Fibroblast of lung (primary cell): ENCODE results near the gene C1orf94. TPM values are rescaled to one million over a fixed set of nuclear protein-coding genes. Genes with fewer than 3 reads are reported as not detected.

Experiments
- DNase-seq, 2 donors: peaks; one replicate each; pipeline versions ENCODE4 v3.0.0 to v3.0.0-alpha.2; 2010; ENCODE audit warnings: low read depth in 2 of 2
- H2AFZ ChIP-seq: 2 replicates; pipeline ENCODE4 v1.5.1; 2012; ENCODE audit warnings: low read length, control low read depth, inconsistent platforms
- H3K27ac ChIP-seq: 2 replicates; pipeline ENCODE4 v1.5.1; 2011; ENCODE audit warnings: low read length, control low read depth; ENCODE audit not compliant: insufficient read depth
- H3K27me3 ChIP-seq: 2 replicates; pipeline ENCODE4 v1.5.1; 2011; ENCODE audit warnings: mild to moderate bottlenecking, low read length; ENCODE audit not compliant: control insufficient read depth, insufficient read depth
- H3K36me3 ChIP-seq: 2 replicates; pipeline ENCODE4 v1.5.1; 2011; ENCODE audit warnings: low read length; ENCODE audit not compliant: control insufficient read depth, insufficient read depth
- H3K4me1 ChIP-seq: 2 replicates; pipeline ENCODE4 v1.5.1; 2011; ENCODE audit warnings: low read length; ENCODE audit not compliant: control insufficient read depth, insufficient read depth; ENCODE audit errors: extremely low read depth
- H3K4me2 ChIP-seq: 2 replicates; pipeline ENCODE4 v1.5.1; 2011; ENCODE audit warnings: low read length, control low read depth; ENCODE audit not compliant: insufficient read depth; ENCODE audit errors: extremely low read depth
- H3K4me3 ChIP-seq, 4 experiments: fragments of 200-600 bp in 1 of 4; sonication (generic) in 1 of 4; replicated peaks in 1 of 4; 2 replicates each; pipeline ENCODE4 v1.5.1; 2011 to 2016; ENCODE audit warnings: low read length in 4 of 4, low read depth in 3 of 4, mild to moderate bottlenecking in 3 of 4, control low read depth in 2 of 4, inconsistent platforms in 1 of 4, mixed read lengths in 1 of 4; ENCODE audit not compliant: insufficient read depth in 1 of 4; ENCODE audit errors: control extremely low read depth in 1 of 4
- H3K79me2 ChIP-seq: 2 replicates; pipeline ENCODE4 v1.5.1; 2012; ENCODE audit warnings: mild to moderate bottlenecking, low read length, inconsistent platforms; ENCODE audit not compliant: control insufficient read depth, insufficient read depth
- H3K9ac ChIP-seq: 2 replicates; pipeline ENCODE4 v1.5.1; 2011; ENCODE audit warnings: mild to moderate bottlenecking, low read length, control low read depth; ENCODE audit not compliant: insufficient read depth
- H3K9me3 ChIP-seq: 2 replicates; pipeline ENCODE4 v1.5.1; 2012; ENCODE audit warnings: low read depth, low read length; ENCODE audit not compliant: control insufficient read depth, insufficient read depth
- H4K20me1 ChIP-seq: 2 replicates; pipeline ENCODE4 v1.5.1; 2011; ENCODE audit warnings: low read length; ENCODE audit not compliant: control insufficient read depth, insufficient read depth; ENCODE audit errors: extremely low read depth
- CTCF ChIP-seq, 2 donors: IDR thresholded peaks in 1 of 2; conservative IDR thresholded peaks in 1 of 2; 1 replicate in 1 of 2; 2 replicates in 1 of 2; pipeline ENCODE4 v1.5.1; 2011 to 2012; ENCODE audit warnings: low read length in 2 of 2, control low read depth in 1 of 2, inconsistent platforms in 1 of 2, low read depth in 1 of 2, mild to moderate bottlenecking in 1 of 2
- EZH2 ChIP-seq: IDR thresholded peaks from 2 replicates; pipeline ENCODE4 v1.5.1; 2012; ENCODE audit warnings: low read length, control low read depth, mild to moderate bottlenecking; ENCODE audit errors: missing control alignments
- polyA plus RNA-seq, 2 donors: library from polyadenylated mRNA; depleted of rRNA in 1 of 2; stranded (reverse) in 1 of 2; unstranded in 1 of 2; fragments of >200 nt; gene quantifications; 2 replicates each; pipeline ENCODE4 v1.2.1, GENCODE V29; 2011 to 2012; ENCODE audit warnings: missing spikeins in 1 of 2
- total RNA-seq: library from RNA; depleted of rRNA; stranded (reverse); fragments of >200 nt; gene quantifications from 2 replicates; pipeline ENCODE4 v1.2.1, GENCODE V29; 2014

C1orf94 gene
- total and polyA plus RNA-seq, 2 donors (not counting 1 experiment from before 2014, with no cell fraction given): under 0.01 to 0.02 TPM

GRCh38 chr1:34212673-34213072 lies 36.0 kb downstream of the C1orf94 start:
- Histone ChIP-seq H3K27me3 (peaks cover 5% of the 10 kb centered on the region), H3K9me3 (no peaks in the 10 kb centered on the region), H3K79me2 (no peaks in the 10 kb centered on the region), H2AFZ (no peak overlapping the region), H3K4me1 (no peaks in the 10 kb centered on the region), H3K9ac (no peak overlapping the region), H4K20me1 (no peaks in the 10 kb centered on the region), H3K27ac (no peak overlapping the region), H3K4me3 (no peak overlapping the region), H3K4me2 (no peak overlapping the region), H3K36me3 (no peaks in the 10 kb centered on the region)
- DNase-seq: no peak
- TF ChIP-seq EZH2 (no peak), CTCF (conservative IDR thresholded peaks at IDR 0.05 in 1 of 2, IDR thresholded peaks at IDR 0.05 in 1 of 2; ENCODE audit: low read depth in 1 of 2, low read length in 2 of 2) (no peak)

DNA sequence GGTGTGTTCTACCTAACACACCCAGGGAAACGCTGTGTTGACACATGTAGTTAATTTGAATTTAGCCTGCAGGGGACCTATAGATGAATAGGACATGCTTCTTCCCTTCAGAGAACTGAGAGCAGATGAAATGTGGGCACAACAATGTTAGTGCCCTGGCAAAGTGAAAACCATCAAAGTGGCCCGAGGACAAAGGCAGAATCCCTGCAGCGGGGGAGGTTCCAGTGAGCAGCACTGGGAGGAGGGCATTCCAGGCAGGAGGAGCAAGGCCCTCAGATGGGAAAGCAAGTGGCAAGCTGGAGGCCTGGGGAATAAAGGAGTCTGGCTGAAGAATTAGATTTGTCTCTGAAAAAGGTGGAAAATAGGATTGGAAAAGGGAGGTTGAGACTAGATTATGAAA lies 37.2 kb downstream of the C1orf94 start:
- Histone ChIP-seq H3K27ac (no peak overlapping the region), H3K4me2 (no peak overlapping the region), H2AFZ (no peak overlapping the region), H3K36me3 (no peaks in the 10 kb centered on the region), H3K4me3 (no peak overlapping the region), H3K27me3 (no peaks in the 10 kb centered on the region), H4K20me1 (no peaks in the 10 kb centered on the region), H3K9ac (no peak overlapping the region), H3K4me1 (no peaks in the 10 kb centered on the region), H3K9me3 (no peaks in the 10 kb centered on the region), H3K79me2 (no peaks in the 10 kb centered on the region)
- TF ChIP-seq EZH2 (no peak), CTCF (conservative IDR thresholded peaks at IDR 0.05 in 1 of 2, IDR thresholded peaks at IDR 0.05 in 1 of 2; ENCODE audit: low read depth in 1 of 2, low read length in 2 of 2) (no peak)
- no peak for DNase-seq

GRCh38 chr1:34231441-34231840 lies 54.7 kb downstream of the C1orf94 start:
- Histone ChIP-seq H4K20me1 (no peaks in the 10 kb centered on the region), H3K9me3 (no peaks in the 10 kb centered on the region), H2AFZ (no peak overlapping the region), H3K4me2 (no peak overlapping the region), H3K4me1 (no peaks in the 10 kb centered on the region), H3K27me3 (no peaks in the 10 kb centered on the region), H3K9ac (no peak overlapping the region), H3K79me2 (no peaks in the 10 kb centered on the region), H3K27ac (no peak overlapping the region), H3K4me3 (no peak overlapping the region), H3K36me3 (no peaks in the 10 kb centered on the region)
- no peak for DNase-seq
- TF ChIP-seq EZH2: no peak
